NCI-H460 (cell line): ENCODE measurements around the gene DENND1A. TPM values are rescaled to one million over a fixed set of nuclear protein-coding genes. Genes with fewer than 3 reads are reported as not detected.
"Not testable (repeated sequence)": the region's sequence is repeated elsewhere in the genome, so short reads cannot be mapped to it uniquely, and the experiment has no call there.

Experiments
- DNase-seq: peaks from one replicate; pipeline ENCODE4 v3.0.0-alpha.2; 2016; ENCODE audit warnings: low read depth; ENCODE audit errors: extremely low read depth
- total RNA-seq: library from RNA; depleted of rRNA; stranded (reverse); fragments of >200 nt; shearing (Covaris generic); gene quantifications from 2 replicates; pipeline ENCODE4 v1.2.3, GENCODE V29; 2014

Gene DENND1A
- total RNA-seq, 1 experiment from 2014 or later = 32.7 TPM

- no peak for DNase-seq
Measured at GRCh38 chr9:123447934-123448646, 481.8 kb downstream of the DENND1A start.

GRCh38 chr9:123445981-123446610 lies 483.8 kb downstream of the DENND1A start:
- DNase-seq = no peak

GRCh38 chr9:123445116-123445515 lies 484.8 kb downstream of the DENND1A start:
- DNase-seq = no peak

- no peak for DNase-seq
Measured at GRCh38 chr9:123441769-123442168, 488.2 kb downstream of the DENND1A start.

- no peak for DNase-seq
Measured at GRCh38 chr9:123440256-123440655, 489.7 kb downstream of the DENND1A start.

- no peak for DNase-seq
Measured at GRCh38 chr9:123438821-123439220, 491.1 kb downstream of the DENND1A start.

GRCh38 chr9:123438321-123438720 lies 491.6 kb downstream of the DENND1A start:
- no peak for DNase-seq

- no peak for DNase-seq
Measured at GRCh38 chr9:123437201-123437600, 492.7 kb downstream of the DENND1A start.

GRCh38 chr9:123435471-123435870 lies 494.5 kb downstream of the DENND1A start:
- DNase-seq = no peak

- no peak for DNase-seq
Measured at GRCh38 chr9:123434619-123435240, 495.2 kb downstream of the DENND1A start.

GRCh38 chr9:123432331-123433236 lies 497.3 kb downstream of the DENND1A start:
- DNase-seq = no peak

- DNase-seq = no peak
Measured at GRCh38 chr9:123431581-123431980, 498.3 kb downstream of the DENND1A start.

GRCh38 chr9:123428450-123428849 lies 501.5 kb downstream of the DENND1A start:
- not testable (repeated sequence) for DNase-seq

- DNase-seq = no peak
Measured at GRCh38 chr9:123426406-123426805, 503.5 kb downstream of the DENND1A start.

GRCh38 chr9:123425836-123426365 lies 504.0 kb downstream of the DENND1A start:
- no peak for DNase-seq

- DNase-seq = no peak
Measured at GRCh38 chr9:123425261-123425821, 504.6 kb downstream of the DENND1A start.

- no peak for DNase-seq
Measured at GRCh38 chr9:123424552-123425225, 505.2 kb downstream of the DENND1A start.

- no peak for DNase-seq
Measured at GRCh38 chr9:123424131-123424530, 505.8 kb downstream of the DENND1A start.

- no peak for DNase-seq
Measured at GRCh38 chr9:123423311-123423640, 506.6 kb downstream of the DENND1A start.
